ENCODE measurements around the gene IL20RB.

GRCh38 chr3:136989781-136990524 is 32.2 kb downstream of the IL20RB start:
- TF ChIP-seq POLR2A (IDR thresholded peaks at IDR 0.05) (no peak), CTCF (IDR thresholded peaks at IDR 0.05) (no peak)
